K562 (cell line): Measurements from ENCODE around the gene OR10C1. TPM values are rescaled to one million over a fixed set of nuclear protein-coding genes. Genes with fewer than 3 reads are reported as not detected.
"Not testable (repeated sequence)": the region's sequence is repeated elsewhere in the genome, so short reads cannot be mapped to it uniquely, and the experiment has no call there.

Experiments used
- CXXC5 ChIP-seq: fragments of 250-450 bp; sonication (Bioruptor Pico); IDR thresholded peaks from 2 replicates; pipeline ENCODE4 v1.8.0; 2022; ENCODE audit warnings: inconsistent platforms, mild to moderate bottlenecking, moderate library complexity
- REST ChIP-seq, 2 experiments: fragments of 450-650 bp; formaldehyde crosslinking in 1 of 2; IDR thresholded peaks; 2 replicates each; pipeline versions ENCODE4 v1.4.0 to v1.6.1; 2014 to 2020; ENCODE audit warnings: mild to moderate bottlenecking in 2 of 2, borderline replicate concordance in 1 of 2, low read depth in 1 of 2
- SMC3 ChIP-seq: conservative IDR thresholded peaks from 2 replicates; pipeline ENCODE4 v1.6.1; 2011; ENCODE audit warnings: low read depth, low read length, improper control_type of control experiment; ENCODE audit not compliant: insufficient read depth
- SPI1 ChIP-seq: IDR thresholded peaks from 2 replicates; pipeline ENCODE4 v1.6.1; 2011; ENCODE audit warnings: low read depth, low read length, control low read depth, borderline replicate concordance
- TFAP4 ChIP-seq: sonication (generic); formaldehyde crosslinking; IDR thresholded peaks from 2 replicates; pipeline ENCODE4 v1.8.0; 2022; ENCODE audit warnings: missing genetic modification reagents, mild to moderate bottlenecking, moderate library complexity, borderline replicate concordance
- polyA plus RNA-seq, 8 experiments: library from polyadenylated mRNA; depleted of rRNA in 4 of 8; stranded (reverse) in 5 of 8; unstranded in 3 of 8; fragments of >200 nt; fragmentation: Nextera tagmentation in 2 of 8; fragmentation: Illumina TruSeq in 1 of 8; extraction: Ambion mirVana in 2 of 8; extraction: Trizol in 1 of 8; gene quantifications; 2 replicates each; pipeline versions ENCODE4 v1.2.1 to v1.2.3, GENCODE V29; 2011 to 2014; ENCODE audit warnings: inconsistent platforms in 1 of 8, missing spikeins in 1 of 8
- total RNA-seq, 7 experiments: library from RNA; depleted of rRNA in 6 of 7; stranded (reverse); fragments of >200 nt in 6 of 7; fragmentation: Illumina TruSeq in 2 of 7; extraction: Trizol in 2 of 7; gene quantifications; 2 replicates each; pipeline versions ENCODE4 v1.2.1 to v1.2.3, GENCODE V29; 2011 to 2021; ENCODE audit warnings: low replicate concordance in 1 of 7

Gene OR10C1
- total and polyA plus RNA-seq, 9 of the 15 experiments (the other 6 are each of a cell fraction or from before 2014, with no cell fraction given): not detected

GRCh38 chr6:29436730-29437129, 2.4 kb upstream of the OR10C1 start (continued):
- TF ChIP-seq REST (IDR thresholded peaks at IDR 0.05; ENCODE audit: borderline replicate concordance) (peak; percentile 84; the same call in 1 of the 2 replicates), SPI1 (peak; percentile 79), CXXC5 (CRISPR knock-in tag) (peak; percentile 58), TFAP4 (CRISPR knock-in tag) (peak; percentile 29; the same call in 1 of the 2 replicates), SMC3 (peak; percentile 42; the same call in 1 of the 2 replicates)
- TF ChIP-seq REST (CRISPR knock-in tag; IDR thresholded peaks at IDR 0.05; ENCODE audit: low read depth): not testable (repeated sequence)
- TF ChIP-seq, all 486 proteins: peak for 14; not testable (repeated sequence) for 472
